Fibroblast of lung (primary cell): ENCODE results near the gene LRMDA.

ENCODE experiments used
- CTCF ChIP-seq, 2 donors: IDR thresholded peaks in 1 of 2; conservative IDR thresholded peaks in 1 of 2; 1 replicate in 1 of 2; 2 replicates in 1 of 2; pipeline ENCODE4 v1.5.1; 2011 to 2012; ENCODE audit warnings: low read length in 2 of 2, control low read depth in 1 of 2, inconsistent platforms in 1 of 2, low read depth in 1 of 2, mild to moderate bottlenecking in 1 of 2
- EZH2 ChIP-seq: IDR thresholded peaks from 2 replicates; pipeline ENCODE4 v1.5.1; 2012; ENCODE audit warnings: low read length, control low read depth, mild to moderate bottlenecking; ENCODE audit errors: missing control alignments

- TF ChIP-seq CTCF (conservative IDR thresholded peaks at IDR 0.05 in 1 of 2, IDR thresholded peaks at IDR 0.05 in 1 of 2; ENCODE audit: low read depth in 1 of 2, low read length in 2 of 2) (no peak), EZH2 (no peak)
Measured at GRCh38 chr10:75793848-75794247, 362.4 kb downstream of the LRMDA start.
